GM18873 (cell line): ENCODE data around the gene MYL5.
"Not testable (repeated sequence)": the region's sequence is repeated elsewhere in the genome, so short reads cannot be mapped to it uniquely, and the experiment has no call there.

ENCODE experiments used
- ATAC-seq: cut with Tn5 transposase; IDR thresholded peaks from one replicate; pipeline ENCODE4 v1.9.1; 2021; ENCODE audit warnings: mild to moderate bottlenecking, moderate library complexity, moderate number of reproducible peaks; ENCODE audit not compliant: unreplicated experiment, low FRiP score

The MYL5 gene

DNA sequence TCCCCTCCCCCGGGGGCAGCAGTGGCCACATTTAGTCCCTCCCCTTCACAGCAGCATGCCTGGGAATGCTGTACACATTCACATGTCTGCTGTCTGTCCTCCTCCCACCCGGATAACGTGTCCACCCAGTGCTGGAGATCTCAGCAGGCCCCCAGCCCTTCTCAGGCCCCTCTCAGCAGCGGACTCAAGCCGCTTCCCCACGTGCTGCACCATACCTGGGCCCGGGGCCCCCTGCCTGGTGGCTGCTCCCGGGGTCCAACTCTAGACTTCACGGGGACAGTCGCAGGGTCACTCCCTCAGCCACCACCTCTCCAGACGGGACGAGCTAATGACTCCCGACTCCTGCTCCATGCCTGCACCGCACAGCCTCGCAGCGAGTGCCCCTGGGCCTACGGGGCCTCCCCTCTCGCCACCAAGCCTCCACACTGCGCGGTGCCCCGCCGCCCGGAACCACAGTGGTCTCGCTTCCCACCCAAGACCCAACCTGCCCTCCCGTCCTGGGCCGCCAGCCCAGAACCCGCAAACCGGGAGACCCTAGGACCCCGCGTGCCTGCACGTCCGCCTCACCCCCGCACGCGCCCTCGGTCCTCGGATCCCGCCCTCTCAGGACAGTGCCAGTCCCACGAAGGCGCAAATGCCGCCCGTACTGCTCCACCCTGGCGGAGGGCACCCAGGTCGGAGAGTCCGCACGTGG, 30.0 kb downstream of the MYL5 start:
- no peak for ATAC-seq

- no peak for ATAC-seq
These were observed 30.6 kb downstream of the MYL5 start for GRCh38 chr4:704971-705277.

- ATAC-seq = peak; percentile 79
These were observed 31.1 kb downstream of the MYL5 start, which contains the start of gene PCGF3 for GRCh38 chr4:705278-706082. PCGF3 (plus strand) TSS chr4:705832; CDS start chr4:733681, 27,849 bp downstream.

DNA sequence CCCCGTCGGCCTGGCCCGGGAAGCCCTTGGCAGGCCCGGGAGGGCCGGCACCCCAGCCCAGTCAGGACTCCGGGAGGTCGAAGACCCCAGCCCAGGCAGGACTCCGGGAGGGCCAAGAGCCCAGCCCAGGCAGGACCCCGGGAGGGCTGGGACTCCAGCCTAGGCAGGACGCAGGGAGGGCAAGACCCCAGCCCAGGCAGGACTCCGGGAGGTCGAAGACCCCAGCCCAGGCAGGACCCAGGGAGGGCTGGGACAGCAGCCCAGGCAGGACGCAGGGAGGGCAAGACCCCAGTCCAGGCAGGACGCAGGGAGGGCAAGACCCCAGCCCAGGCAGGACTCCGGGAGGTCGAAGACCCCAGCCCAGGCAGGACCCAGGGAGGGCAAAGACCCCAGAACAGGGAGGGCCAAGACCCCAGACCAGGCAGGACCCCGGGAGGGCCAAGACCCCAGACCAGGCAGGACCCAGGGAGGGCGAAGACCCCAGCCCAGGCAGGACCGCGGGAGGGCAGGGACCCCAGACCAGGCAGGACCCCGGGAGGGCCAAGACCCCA, 31.8 kb downstream of the MYL5 start:
- not testable (repeated sequence) for ATAC-seq

DNA sequence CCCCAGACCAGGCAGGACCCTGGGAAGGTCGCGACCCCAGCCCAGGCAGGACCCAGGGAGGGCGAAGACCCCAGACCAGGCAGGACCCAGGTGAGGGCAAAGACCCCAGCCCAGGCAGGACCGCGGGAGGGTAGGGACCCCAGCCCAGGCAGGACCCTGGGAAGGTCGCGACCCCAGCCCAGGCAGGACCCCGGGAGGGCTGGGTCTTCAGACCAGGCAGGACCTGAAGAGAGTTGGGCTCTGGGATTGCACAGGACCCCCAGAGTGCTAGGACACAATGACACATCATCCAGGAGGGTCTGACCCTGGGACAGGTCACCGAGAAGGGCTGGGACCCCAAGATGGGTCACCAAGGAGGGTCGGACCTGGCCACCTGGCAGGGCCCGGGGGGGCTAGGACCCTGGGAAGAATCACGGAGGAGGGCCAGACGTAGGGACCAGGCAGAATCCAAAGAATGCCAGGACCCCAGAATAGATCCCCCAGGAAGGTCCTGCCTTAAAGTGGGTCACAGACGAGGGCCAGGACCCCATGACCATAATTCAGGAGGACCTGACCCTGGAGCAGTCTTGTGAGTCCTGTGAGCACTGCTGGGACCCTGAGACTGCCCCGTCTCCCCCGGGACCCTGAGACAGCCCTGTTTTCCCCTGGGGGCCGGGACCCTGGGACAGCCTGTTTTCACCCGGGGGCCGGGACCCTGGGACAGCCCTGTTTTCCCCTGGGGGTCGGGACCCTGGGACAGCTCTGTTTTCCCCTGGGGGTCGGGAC, 32.7 kb downstream of the MYL5 start:
- no peak for ATAC-seq

- ATAC-seq = no peak
These were observed 33.7 kb downstream of the MYL5 start for GRCh38 chr4:707929-708630.

- no peak for ATAC-seq
These were observed 34.2 kb downstream of the MYL5 start for GRCh38 chr4:708631-708933.

- ATAC-seq = no peak
These were observed 35.0 kb downstream of the MYL5 start for GRCh38 chr4:709348-709747.

- ATAC-seq = no peak
These were observed 35.8 kb downstream of the MYL5 start for GRCh38 chr4:710116-710515.

GRCh38 chr4:710916-711315, 36.6 kb downstream of the MYL5 start:
- ATAC-seq = no peak

GRCh38 chr4:712093-712492, 37.8 kb downstream of the MYL5 start:
- no peak for ATAC-seq

- ATAC-seq = no peak
These were observed 38.7 kb downstream of the MYL5 start for GRCh38 chr4:712916-713632.

DNA sequence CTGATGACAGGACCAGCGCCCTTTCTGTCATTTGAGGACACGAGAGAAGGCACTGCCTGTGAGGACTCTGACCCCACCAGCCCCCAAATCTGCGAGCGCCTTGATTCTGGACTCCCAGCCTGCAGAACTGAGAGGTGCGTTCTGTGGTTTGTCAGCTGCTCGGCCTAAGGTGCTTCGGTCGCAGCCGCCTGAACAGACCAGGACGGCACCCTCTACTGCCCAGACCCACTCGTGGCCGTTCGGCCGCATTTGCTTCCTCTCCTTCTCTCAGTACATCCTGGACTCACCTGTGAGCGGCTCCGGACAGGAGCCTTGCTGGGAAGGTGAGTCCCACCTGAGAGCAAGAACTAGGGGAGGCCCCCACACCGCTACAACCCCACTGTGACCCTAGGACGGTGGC, 39.7 kb downstream of the MYL5 start:
- no peak for ATAC-seq

- no peak for ATAC-seq
These were observed 43.4 kb downstream of the MYL5 start for GRCh38 chr4:717601-718320.

DNA sequence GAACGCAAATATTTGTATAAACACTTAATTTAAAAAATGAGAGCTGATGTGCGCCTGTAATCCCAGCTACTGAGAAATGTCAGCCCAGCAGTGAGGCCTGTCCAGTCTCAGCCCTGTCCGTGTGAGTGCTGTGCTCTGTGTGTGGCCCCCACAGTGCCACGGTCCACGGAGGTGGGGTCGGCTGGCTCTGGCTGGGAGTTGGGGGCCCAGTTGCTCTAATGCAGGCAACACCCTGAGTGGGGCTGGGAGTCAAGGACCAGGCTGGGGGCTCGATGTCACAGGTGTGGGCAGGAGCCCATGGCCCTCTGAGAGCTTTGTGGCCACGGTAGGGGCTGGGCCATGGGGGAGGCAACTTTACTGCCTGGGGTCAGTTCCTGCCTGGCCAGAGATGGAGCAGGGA, 44.1 kb downstream of the MYL5 start:
- ATAC-seq = no peak

- ATAC-seq = no peak
These were observed 45.9 kb downstream of the MYL5 start for GRCh38 chr4:720111-720860.

DNA sequence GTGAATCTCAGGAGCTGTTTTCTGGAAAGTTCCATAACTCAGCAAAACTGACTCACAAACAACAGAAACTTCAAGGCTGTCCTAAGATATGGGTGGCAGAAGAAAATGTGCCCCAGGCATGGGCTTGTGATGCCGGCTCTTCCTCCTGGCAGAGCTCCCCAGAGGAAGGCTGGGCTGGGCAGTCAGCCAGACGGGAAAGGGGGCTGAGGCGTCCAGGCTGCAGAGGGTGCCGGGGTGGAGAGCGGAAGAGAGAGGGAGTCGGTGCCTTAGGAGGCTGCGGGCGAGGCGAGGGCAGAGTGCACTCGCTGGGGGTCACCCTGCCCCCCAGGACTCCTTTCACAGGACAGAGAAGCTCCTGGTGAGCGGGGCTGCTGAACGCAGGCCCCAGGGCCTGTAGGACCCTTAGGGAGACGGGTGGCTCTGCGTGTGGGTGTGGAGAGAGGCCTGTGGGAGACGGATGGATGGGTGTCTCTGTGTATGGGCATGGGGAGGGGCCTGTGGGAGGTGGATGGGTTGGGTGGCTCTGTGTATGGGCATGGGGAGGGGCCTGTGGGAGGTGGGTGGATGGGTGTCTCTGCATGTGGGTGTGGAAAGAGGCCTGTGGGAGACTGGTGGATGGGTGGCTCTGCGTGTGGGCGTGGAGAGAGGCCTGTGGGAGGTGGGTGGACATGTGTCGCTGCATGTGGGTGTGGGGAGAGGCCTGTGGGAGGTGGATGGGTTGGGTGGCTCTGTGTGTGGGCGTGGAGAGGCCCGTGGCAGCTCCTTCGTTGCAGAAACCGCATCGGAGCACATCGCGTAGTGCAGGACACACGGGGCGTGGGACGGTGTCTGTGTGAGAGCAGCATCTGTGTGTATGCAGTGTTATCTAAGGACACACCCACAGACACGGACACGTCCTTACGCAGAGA, 47.2 kb downstream of the MYL5 start:
- ATAC-seq = no peak
